HEK293 (cell line): Measurements from ENCODE around the gene C1orf35.

Experiments
- CTCF ChIA-PET: fragments of 350-600 bp; formaldehyde crosslinking; extraction: SDS; loops from one replicate; lab custom pipeline; 2021; ENCODE audit warnings: antibody characterized with exemption; lab: Yijun Ruan, JAX
- POLR2A ChIA-PET: fragments of 300-600 bp; formaldehyde crosslinking; extraction: SDS; loops from one replicate; lab custom pipeline; 2020; ENCODE audit warnings: antibody characterized with exemption, inconsistent platforms; lab: Yijun Ruan, JAX
- H3K27ac ChIP-seq: fragments of 200-500 bp; sonication (Bioruptor generic); 2 replicates; pipeline ENCODE4 v1.5.1; 2014; ENCODE audit warnings: low read depth, low read length, control low read depth, inconsistent platforms; ENCODE audit errors: extremely low read depth
- H3K36me3 ChIP-seq, 2 experiments: fragments of 200-500 bp in 1 of 2; sonication (Bioruptor generic) in 1 of 2; 1 replicate in 1 of 2; 2 replicates in 1 of 2; pipeline ENCODE4 v1.5.1; 2014 to 2017; ENCODE audit warnings: inconsistent platforms in 2 of 2, low read length in 2 of 2; ENCODE audit not compliant: control insufficient read depth in 2 of 2, insufficient read depth in 1 of 2
- H3K4me1 ChIP-seq: fragments of 200-500 bp; sonication (Bioruptor generic); 2 replicates; pipeline ENCODE4 v1.5.1; 2014; ENCODE audit warnings: mild to moderate bottlenecking, low read length, inconsistent platforms; ENCODE audit not compliant: control insufficient read depth, insufficient read depth
- H3K4me3 ChIP-seq: 2 replicates; pipeline ENCODE4 v1.5.1; 2011; ENCODE audit warnings: low read depth, mild to moderate bottlenecking, control low read depth, low read length, moderate library complexity
- H3K9me3 ChIP-seq: fragments of 200-500 bp; sonication (Bioruptor generic); 2 replicates; pipeline ENCODE4 v1.5.1; 2014; ENCODE audit warnings: low read depth, low read length, inconsistent platforms; ENCODE audit not compliant: control insufficient read depth, insufficient read depth
- ATF2 ChIP-seq: fragments of 450-650 bp; formaldehyde crosslinking; IDR thresholded peaks from 2 replicates; pipeline ENCODE4 v1.5.1; 2016; ENCODE audit warnings: missing biosample characterization, missing genetic modification characterization, low read depth
- EGR2 ChIP-seq: fragments of 450-650 bp; formaldehyde crosslinking; IDR thresholded peaks from 2 replicates; pipeline ENCODE4 v1.5.1; 2016; ENCODE audit warnings: low read depth, missing biosample characterization, missing genetic modification characterization
- GLIS1 ChIP-seq: fragments of 450-650 bp; formaldehyde crosslinking; IDR thresholded peaks from 2 replicates; pipeline ENCODE4 v1.5.1; 2016; ENCODE audit warnings: missing biosample characterization, missing genetic modification characterization
- GLIS2 ChIP-seq: fragments of 450-650 bp; formaldehyde crosslinking; IDR thresholded peaks from 2 replicates; pipeline ENCODE4 v1.5.1; 2016; ENCODE audit warnings: missing biosample characterization, missing genetic modification characterization
- KLF1 ChIP-seq: fragments of 450-650 bp; formaldehyde crosslinking; IDR thresholded peaks from 2 replicates; pipeline ENCODE4 v1.5.1; 2016; ENCODE audit warnings: missing biosample characterization, missing genetic modification characterization
- KLF16 ChIP-seq: fragments of 450-650 bp; formaldehyde crosslinking; IDR thresholded peaks from 2 replicates; pipeline ENCODE4 v1.5.1; 2017; ENCODE audit warnings: missing biosample characterization, missing genetic modification characterization
- OVOL3 ChIP-seq: fragments of 450-650 bp; formaldehyde crosslinking; IDR thresholded peaks from 2 replicates; pipeline ENCODE4 v1.5.1; 2016; ENCODE audit warnings: missing biosample characterization, missing genetic modification characterization
- SALL2 ChIP-seq: fragments of 450-650 bp; formaldehyde crosslinking; IDR thresholded peaks from 2 replicates; pipeline ENCODE4 v1.5.0; 2017; ENCODE audit warnings: missing biosample characterization, mild to moderate bottlenecking, missing genetic modification characterization, borderline replicate concordance
- SETDB1 ChIP-seq: IDR thresholded peaks from one replicate; pipeline ENCODE4 v1.6.1; 2017; ENCODE audit warnings: mild to moderate bottlenecking, low read length, moderate library complexity, mixed read lengths; ENCODE audit not compliant: insufficient read length
- SP3 ChIP-seq: fragments of 450-650 bp; formaldehyde crosslinking; IDR thresholded peaks from 2 replicates; pipeline ENCODE4 v1.5.1; 2016; ENCODE audit warnings: missing biosample characterization, missing genetic modification characterization
- TSHZ1 ChIP-seq: fragments of 450-650 bp; formaldehyde crosslinking; IDR thresholded peaks from 2 replicates; pipeline ENCODE4 v1.5.1; 2016; ENCODE audit warnings: missing biosample characterization, missing genetic modification characterization, borderline replicate concordance
- ZFHX2 ChIP-seq: fragments of 450-650 bp; formaldehyde crosslinking; conservative IDR thresholded peaks from 2 replicates; pipeline ENCODE4 v1.5.1; 2016; ENCODE audit warnings: missing biosample characterization, missing genetic modification characterization
- ZFP69B ChIP-seq: fragments of 450-650 bp; formaldehyde crosslinking; IDR thresholded peaks from 2 replicates; pipeline ENCODE4 v1.5.1; 2016; ENCODE audit warnings: missing biosample characterization, missing genetic modification characterization
- ZNF148 ChIP-seq: fragments of 450-650 bp; formaldehyde crosslinking; IDR thresholded peaks from 2 replicates; pipeline ENCODE4 v1.5.0; 2017; ENCODE audit warnings: missing biosample characterization, missing genetic modification characterization, borderline replicate concordance
- ZNF2 ChIP-seq: fragments of 450-650 bp; formaldehyde crosslinking; IDR thresholded peaks from 2 replicates; pipeline ENCODE4 v1.5.1; 2016; ENCODE audit warnings: missing biosample characterization, missing genetic modification characterization
- ZNF221 ChIP-seq: fragments of 450-650 bp; formaldehyde crosslinking; IDR thresholded peaks from 2 replicates; pipeline ENCODE4 v1.5.1; 2017; ENCODE audit warnings: missing biosample characterization, missing genetic modification characterization, borderline replicate concordance
- ZNF26 ChIP-seq: fragments of 450-650 bp; formaldehyde crosslinking; IDR thresholded peaks from 2 replicates; pipeline ENCODE4 v1.5.1; 2016; ENCODE audit warnings: missing biosample characterization, missing genetic modification characterization
- ZNF266 ChIP-seq: fragments of 450-650 bp; formaldehyde crosslinking; IDR thresholded peaks from 2 replicates; pipeline ENCODE4 v1.5.1; 2016; ENCODE audit warnings: missing biosample characterization, missing genetic modification characterization, low read depth
- ZNF274 ChIP-seq, 2 experiments: fragments of 200-500 bp in 1 of 2; fragments of 450-650 bp in 1 of 2; sonication (Bioruptor generic) in 1 of 2; formaldehyde crosslinking in 1 of 2; IDR thresholded peaks; 2 replicates each; pipeline versions ENCODE4 v1.5.1 to v1.6.1; 2014 to 2016; ENCODE audit warnings: borderline replicate concordance in 1 of 2, inconsistent platforms in 1 of 2, low read length in 1 of 2, missing biosample characterization in 1 of 2, missing genetic modification characterization in 1 of 2
- ZNF610 ChIP-seq: fragments of 450-650 bp; formaldehyde crosslinking; IDR thresholded peaks from 2 replicates; pipeline ENCODE4 v1.5.1; 2016; ENCODE audit warnings: missing biosample characterization, missing genetic modification characterization, borderline replicate concordance
- ZNF704 ChIP-seq: fragments of 450-650 bp; formaldehyde crosslinking; IDR thresholded peaks from 2 replicates; pipeline ENCODE4 v1.5.1; 2016; ENCODE audit warnings: missing biosample characterization, missing genetic modification characterization
- ZNF776 ChIP-seq: fragments of 450-650 bp; formaldehyde crosslinking; IDR thresholded peaks from 2 replicates; pipeline ENCODE4 v1.5.0; 2017; ENCODE audit warnings: missing biosample characterization, missing genetic modification characterization, borderline replicate concordance
- ZSCAN18 ChIP-seq: fragments of 450-650 bp; formaldehyde crosslinking; IDR thresholded peaks from 2 replicates; pipeline ENCODE4 v1.5.1; 2016; ENCODE audit warnings: missing biosample characterization, missing genetic modification characterization

Gene C1orf35

GRCh38 chr1:228144193-228144992, 41.3 kb upstream of the C1orf35 start:
- CTCF ChIA-PET = interaction anchor here (1.1 to 1.9 kb wide), 2 partner anchors 13 to 21 kb away, joined by 4 to 8 read pairs; partner anchors contain the start of gene IBA57
- Histone ChIP-seq H3K9me3 (no peaks in the 10 kb centered on the region), H3K27ac (0 out of 2 replicates have a peak overlapping the region, but pooled peaks have one; percentile 2), H3K4me3 (no peak overlapping the region), H3K4me1 (peaks cover 13% of the 10 kb centered on the region), H3K36me3 (peaks cover 0 to 54% of the 10 kb centered on the region in 2 experiments; a peak in 1 of 3 replicates)
- POLR2A ChIA-PET = interaction anchor here (3.7 kb wide), 1 partner anchor 20 kb away, joined by 22 read pairs; the partner anchor contains the start of gene IBA57
- no peak for TF ChIP-seq ZNF26 (tag by site-specific recombination)
- no peak for TF ChIP-seq ZSCAN18 (tag by site-specific recombination)
- TF ChIP-seq ATF2 (tag by site-specific recombination) = no peak
- TF ChIP-seq ZNF148 (tag by site-specific recombination) = no peak
- peak; percentile 38 for TF ChIP-seq KLF1 (tag by site-specific recombination)
- TF ChIP-seq EGR2 (tag by site-specific recombination) = no peak
- TF ChIP-seq GLIS1 (tag by site-specific recombination) = peak; percentile 28; the same call in 1 of the 2 replicates
- TF ChIP-seq SETDB1 = no peak
- no peak for TF ChIP-seq ZNF266
- TF ChIP-seq ZFHX2 (tag by site-specific recombination) = no peak; the same call in 1 of the 2 replicates
- no peak for TF ChIP-seq TSHZ1 (tag by site-specific recombination)
- no peak for TF ChIP-seq ZNF610 (tag by site-specific recombination)
- TF ChIP-seq ZNF221 (tag by site-specific recombination) = no peak
- no peak for TF ChIP-seq KLF16 (tag by site-specific recombination)
- no peak for TF ChIP-seq ZNF274 (IDR thresholded peaks at IDR 0.05; ENCODE audit: low read length)
- no peak for TF ChIP-seq ZNF274 (tag by site-specific recombination; IDR thresholded peaks at IDR 0.05; ENCODE audit: borderline replicate concordance)
- TF ChIP-seq SALL2 (tag by site-specific recombination) = no peak
- TF ChIP-seq OVOL3 = no peak
- no peak for TF ChIP-seq ZNF2
- no peak for TF ChIP-seq SP3 (tag by site-specific recombination)
- TF ChIP-seq ZFP69B = no peak
- TF ChIP-seq ZNF704 (tag by site-specific recombination) = no peak
- TF ChIP-seq ZNF776 (tag by site-specific recombination) = no peak
- TF ChIP-seq GLIS2 (tag by site-specific recombination) = 0 out of 2 replicates have a peak, but pooled peaks have one; percentile 3
